GM12892 (cell line): ENCODE measurements around the gene HABP4.
A peak's percentile ranks its signal among the peaks of the same experiment; 100 is the strongest.

ENCODE experiments used
- DNase-seq: peaks from one replicate; pipeline ENCODE4 v3.0.0; 2011; ENCODE audit not compliant: insufficient read length
- FAIRE-seq: peaks from 2 replicates; lab custom pipeline; 2011; peaks lifted over from hg19 to GRCh38; lab: Jason Lieb, UNC
- POLR2A ChIP-seq: IDR thresholded peaks from 2 replicates; pipeline ENCODE4 v1.6.1; 2011; ENCODE audit warnings: low read depth, low read length, control low read depth
- POLR2AphosphoS5 ChIP-seq: IDR thresholded peaks from 2 replicates; pipeline ENCODE4 v1.6.1; 2011; ENCODE audit warnings: low read depth, low read length, control low read depth
- TAF1 ChIP-seq: IDR thresholded peaks from 2 replicates; pipeline ENCODE4 v1.6.1; 2011; ENCODE audit warnings: low read depth, mild to moderate bottlenecking, control low read depth, low read length, borderline replicate concordance

The HABP4 gene

GRCh38 chr9:96437454-96437853 lies 12.5 kb upstream of the HABP4 start:
- DNase-seq (no peak), FAIRE-seq (no peak)
- TF ChIP-seq TAF1 (no peak), POLR2AphosphoS5 (no peak)

DNA sequence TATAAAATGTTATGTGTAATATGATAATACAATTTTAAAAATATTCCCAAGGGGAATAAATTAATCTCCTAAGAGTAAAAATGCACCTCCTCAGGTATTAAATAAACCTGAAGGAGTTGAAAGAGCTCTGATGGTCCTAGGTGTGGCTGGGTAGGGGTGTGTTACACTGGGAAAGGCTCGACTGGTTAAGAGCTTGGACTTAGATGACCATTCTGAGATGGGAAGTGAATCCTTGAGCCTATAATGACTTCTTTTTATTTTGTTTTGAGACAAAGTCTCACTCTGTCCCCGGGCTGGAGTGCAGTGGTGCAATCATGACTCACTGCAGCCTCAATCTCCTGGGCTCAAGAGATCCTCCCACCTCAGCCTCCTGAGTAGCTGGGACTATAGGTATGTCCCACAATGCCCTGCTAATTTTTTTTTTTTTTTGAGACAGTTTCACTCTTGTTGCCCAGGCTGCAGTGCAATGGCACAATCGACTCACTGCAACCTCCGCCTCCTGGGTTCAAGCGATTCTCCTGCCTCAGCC lies 9.2 kb upstream of the HABP4 start:
- DNase-seq (no peak), FAIRE-seq (no peak)
- no peak for TF ChIP-seq TAF1

DNA sequence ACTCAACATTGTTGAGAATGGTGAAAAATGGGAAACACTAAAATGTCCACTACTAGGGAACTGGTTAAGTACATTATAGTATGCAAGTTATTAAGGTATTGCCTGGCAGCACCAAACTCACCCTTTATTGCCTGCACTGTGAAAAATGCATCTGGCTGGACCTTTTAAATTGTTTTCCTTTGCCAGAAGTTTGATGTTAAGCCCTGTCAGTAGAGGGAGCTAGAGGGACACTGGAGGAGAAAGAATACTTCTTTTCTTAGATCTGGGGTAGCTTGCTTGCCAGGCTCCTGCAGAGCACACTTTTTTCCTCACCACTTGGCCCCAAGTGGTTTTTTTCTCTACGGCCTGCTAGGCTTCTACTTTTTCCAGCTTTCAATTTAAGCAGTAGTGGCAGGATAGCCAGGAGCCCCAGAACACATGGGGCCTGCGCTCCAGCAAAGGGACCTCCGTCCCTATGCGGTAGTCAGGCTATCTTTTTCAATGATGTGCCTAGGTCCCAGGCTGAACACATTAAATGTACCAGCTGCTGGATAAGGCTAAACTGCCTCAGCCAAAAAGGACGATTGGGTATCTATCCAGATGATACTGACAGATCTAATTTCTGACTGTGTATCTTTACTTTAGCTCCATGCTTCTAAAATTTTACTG lies 8.0 kb upstream of the HABP4 start:
- DNase-seq (no peak), FAIRE-seq (no peak)
- TF ChIP-seq POLR2A (no peak), TAF1 (no peak), POLR2AphosphoS5 (no peak)

GRCh38 chr9:96442491-96442890 lies 7.5 kb upstream of the HABP4 start:
- no peak for FAIRE-seq
- TF ChIP-seq TAF1 = no peak
- DNase-seq = no peak

GRCh38 chr9:96447406-96447805 lies 2.6 kb upstream of the HABP4 start:
- FAIRE-seq = no peak
- no peak for TF ChIP-seq POLR2A
- no peak for TF ChIP-seq POLR2AphosphoS5
- TF ChIP-seq TAF1 = no peak
- no peak for DNase-seq

DNA sequence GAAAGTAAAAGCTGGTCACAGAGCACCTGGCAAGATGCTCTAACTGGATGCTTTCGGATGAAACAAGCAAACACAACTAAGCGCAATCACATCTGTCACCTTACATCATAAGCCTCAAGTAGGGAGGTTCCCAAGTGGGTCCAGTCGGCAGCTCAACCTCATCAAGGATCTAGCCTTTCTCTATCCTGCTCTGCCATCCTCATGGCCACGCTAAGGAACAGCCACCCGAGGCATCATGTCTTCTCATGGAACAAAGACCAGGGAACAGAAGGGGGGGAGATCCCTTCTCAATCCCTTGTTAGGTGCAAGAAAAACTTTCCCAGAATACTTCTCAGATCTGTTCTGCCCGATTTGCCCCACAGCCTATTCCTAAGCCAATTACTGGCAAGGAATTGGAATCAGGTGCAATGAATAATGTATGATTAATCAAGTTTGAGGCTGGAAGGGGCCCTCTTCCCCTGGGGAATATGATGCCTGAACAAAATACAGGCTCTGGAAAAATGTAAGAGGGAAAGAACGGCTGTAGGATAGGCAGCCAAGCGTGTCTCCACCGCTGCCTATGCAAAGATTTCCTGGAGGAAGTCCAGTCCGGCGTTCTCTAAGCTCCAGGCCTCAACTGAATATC lies 1.3 kb upstream of the HABP4 start:
- TF ChIP-seq TAF1 (no peak), POLR2A (no peak), POLR2AphosphoS5 (no peak)
- DNase-seq (no peak), FAIRE-seq (no peak)

GRCh38 chr9:96449523-96449844 lies 485 bp upstream of the HABP4 start:
- FAIRE-seq (no peak), DNase-seq (no peak)
- TF ChIP-seq TAF1 (no peak), POLR2AphosphoS5 (no peak), POLR2A (no peak)

GRCh38 chr9:96450613-96451528 lies 902 bp downstream of the HABP4 start:
- FAIRE-seq (peak; percentile 14), DNase-seq (peak; percentile 24)
- TF ChIP-seq TAF1 (no peak), POLR2A (no peak), POLR2AphosphoS5 (no peak)

- no peak for DNase-seq
- TF ChIP-seq POLR2A (no peak), POLR2AphosphoS5 (no peak), TAF1 (no peak)
- FAIRE-seq = no peak
Observed at GRCh38 chr9:96453625-96454024, 3.7 kb downstream of the HABP4 start.

DNA sequence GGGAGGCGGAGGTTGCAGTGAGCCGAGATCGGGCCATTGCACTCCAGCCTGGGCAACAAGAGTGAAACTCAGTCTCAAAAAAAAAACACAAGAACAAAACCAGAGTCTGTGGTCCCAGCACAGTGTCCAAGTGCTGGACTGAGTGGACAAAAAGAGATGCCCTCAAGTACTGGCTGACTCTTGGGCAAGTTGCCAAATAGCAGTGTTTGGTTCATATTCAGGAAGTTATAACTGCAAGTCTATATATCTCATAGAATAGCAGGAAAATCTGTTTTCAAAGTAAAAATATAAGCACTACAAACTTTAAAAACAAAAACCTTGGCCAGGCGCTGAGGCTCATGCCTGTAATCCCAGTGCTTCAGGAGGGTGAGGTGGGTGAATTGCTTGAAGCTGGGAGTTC lies 7.3 kb downstream of the HABP4 start:
- no peak for TF ChIP-seq TAF1
- TF ChIP-seq POLR2AphosphoS5 = no peak
- no peak for TF ChIP-seq POLR2A
- DNase-seq (no peak), FAIRE-seq (no peak)

DNA sequence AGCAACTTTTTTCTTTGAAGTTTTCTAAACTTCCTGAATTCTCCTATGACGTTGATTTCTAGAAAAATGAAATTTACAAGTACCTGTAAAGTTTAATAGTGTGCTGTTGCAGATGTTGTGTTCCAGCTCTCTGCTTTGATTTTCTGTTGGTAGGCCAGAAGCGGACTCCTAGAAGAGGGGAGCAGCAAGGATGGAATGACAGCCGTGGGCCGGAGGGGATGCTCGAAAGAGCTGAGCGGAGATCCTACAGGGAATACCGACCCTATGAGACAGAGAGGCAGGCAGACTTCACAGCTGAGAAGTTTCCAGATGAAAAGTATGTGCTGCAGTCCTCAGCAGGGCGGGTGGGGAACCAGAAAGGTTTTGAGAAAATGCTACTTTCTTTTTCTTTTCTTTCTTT lies 8.3 kb downstream of the HABP4 start:
- DNase-seq (no peak), FAIRE-seq (no peak)
- TF ChIP-seq TAF1 = no peak
- no peak for TF ChIP-seq POLR2AphosphoS5
